NT2/D1 (cell line): ENCODE results near the gene CCDC87.

Experiments used
- SUZ12 ChIP-seq: IDR thresholded peaks from 2 replicates; pipeline ENCODE4 v1.6.1; 2011; ENCODE audit not compliant: insufficient read length, insufficient read depth; ENCODE audit errors: extremely low read depth
- ZNF274 ChIP-seq: IDR thresholded peaks from 2 replicates; pipeline ENCODE4 v1.6.1; 2011; ENCODE audit warnings: mild to moderate bottlenecking, low read depth, low read length

GRCh38 chr11:66631883-66632282 lies 39.0 kb upstream of the CCDC87 start:
- TF ChIP-seq ZNF274 (no peak), SUZ12 (no peak)
